HG03558 (cell line): ENCODE data around the gene IQCN.

Experiments used
- ATAC-seq: cut with Tn5 transposase; IDR thresholded peaks from one replicate; pipeline ENCODE4 v1.9.1; 2021; ENCODE audit warnings: moderate number of reproducible peaks; ENCODE audit not compliant: unreplicated experiment; ENCODE audit errors: extremely low read depth

IQCN gene

DNA sequence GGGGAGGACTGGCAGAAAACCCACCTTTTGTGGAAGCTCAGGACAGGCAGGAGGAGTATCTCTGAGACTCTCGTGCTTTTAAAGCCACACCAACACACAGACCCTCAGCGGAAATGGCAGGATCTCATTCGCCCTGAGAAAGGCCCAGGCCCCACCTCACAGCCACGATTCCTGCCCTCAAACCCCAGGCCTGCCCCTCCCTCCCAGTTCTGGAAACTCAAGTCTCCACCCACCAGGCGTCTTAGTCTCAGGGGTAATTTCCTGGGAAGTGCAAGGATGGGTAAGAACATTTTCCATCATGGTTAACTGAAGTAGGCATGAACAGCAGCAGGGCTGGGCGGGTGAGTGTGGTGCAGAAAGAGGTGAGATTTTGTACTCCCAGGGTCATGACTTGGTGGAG lies 40.1 kb downstream of the IQCN start:
- no peak for ATAC-seq

GRCh38 chr19:18233224-18233825 lies 40.9 kb downstream of the IQCN start:
- ATAC-seq, result no peak

- ATAC-seq, result no peak
These were observed 41.6 kb downstream of the IQCN start for GRCh38 chr19:18232540-18233223.

DNA sequence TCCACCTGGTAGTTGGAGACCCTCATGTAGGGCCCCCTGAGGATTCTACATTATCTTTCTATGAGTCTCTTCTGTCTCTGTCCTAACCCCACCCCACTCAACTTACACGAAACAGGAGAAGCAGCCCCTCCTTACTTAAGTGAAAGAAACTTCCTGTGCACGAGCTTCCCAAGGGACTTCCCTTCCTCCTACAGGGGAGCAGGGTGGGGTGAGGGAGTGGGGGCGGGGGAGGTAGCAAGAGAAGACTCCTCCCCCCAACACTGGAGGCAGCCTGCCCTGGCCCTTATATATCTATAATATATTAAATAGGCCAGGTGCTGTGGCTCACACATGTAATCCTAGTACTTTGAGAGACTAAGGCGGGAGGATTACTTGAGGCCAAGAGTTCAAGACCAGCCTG lies 42.5 kb downstream of the IQCN start:
- ATAC-seq, result no peak

DNA sequence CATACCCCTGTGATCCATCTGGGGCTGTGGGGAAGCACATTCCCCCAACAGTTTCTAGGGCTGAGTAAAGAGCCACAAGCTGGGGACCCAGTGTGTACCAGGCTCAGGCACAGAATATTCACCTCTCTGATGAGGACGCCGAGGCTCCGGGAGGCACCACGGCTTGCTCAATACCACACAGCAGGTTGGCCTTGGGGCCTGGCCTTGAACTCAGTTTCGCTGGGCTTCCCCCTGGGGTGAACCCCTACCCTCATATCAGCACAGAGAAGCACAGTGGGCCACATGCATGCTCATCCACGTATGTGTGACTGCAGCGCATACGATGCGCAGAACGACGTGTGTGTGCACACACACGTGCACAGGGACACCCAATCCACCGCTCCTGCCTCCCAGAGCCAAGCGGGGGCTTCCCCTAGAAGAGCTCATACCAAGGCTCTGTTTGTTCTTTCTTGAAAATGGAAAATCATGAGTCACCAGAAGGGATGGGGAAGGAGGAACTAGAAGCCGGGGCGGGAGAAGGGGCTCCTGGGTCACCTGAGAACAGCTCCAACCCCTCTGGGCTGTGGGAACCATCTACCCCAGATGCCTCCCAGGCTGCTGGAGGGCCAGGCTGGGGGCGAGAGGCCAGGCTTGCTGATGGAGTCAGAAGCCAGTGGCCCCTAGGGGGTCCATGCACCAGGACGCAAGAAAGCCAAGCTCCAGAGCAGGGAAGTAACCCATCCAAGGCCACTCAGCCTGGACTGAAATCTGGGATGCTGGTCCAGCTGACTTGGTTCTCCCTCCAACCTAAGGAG lies 43.1 kb downstream of the IQCN start:
- no peak for ATAC-seq

DNA sequence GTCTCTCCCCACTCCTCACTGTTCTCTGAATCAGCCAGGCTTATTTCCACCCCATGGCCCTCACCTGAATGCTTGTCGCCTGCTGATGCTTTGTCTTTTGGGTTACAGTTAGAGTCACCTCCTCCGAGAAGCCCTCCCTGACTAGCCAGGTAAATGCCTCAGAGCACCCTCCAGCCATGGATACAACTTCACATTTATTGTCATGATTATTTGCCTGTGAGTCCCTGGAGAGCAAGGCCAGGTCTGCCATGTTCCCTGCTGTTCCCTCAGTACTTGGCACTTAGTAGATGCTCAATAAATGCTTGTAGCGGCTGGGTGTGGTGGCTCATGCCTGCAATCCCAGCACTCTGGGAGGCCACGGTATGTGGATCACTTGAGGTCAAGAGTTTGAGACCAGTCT lies 44.3 kb downstream of the IQCN start:
- ATAC-seq, result no peak

DNA sequence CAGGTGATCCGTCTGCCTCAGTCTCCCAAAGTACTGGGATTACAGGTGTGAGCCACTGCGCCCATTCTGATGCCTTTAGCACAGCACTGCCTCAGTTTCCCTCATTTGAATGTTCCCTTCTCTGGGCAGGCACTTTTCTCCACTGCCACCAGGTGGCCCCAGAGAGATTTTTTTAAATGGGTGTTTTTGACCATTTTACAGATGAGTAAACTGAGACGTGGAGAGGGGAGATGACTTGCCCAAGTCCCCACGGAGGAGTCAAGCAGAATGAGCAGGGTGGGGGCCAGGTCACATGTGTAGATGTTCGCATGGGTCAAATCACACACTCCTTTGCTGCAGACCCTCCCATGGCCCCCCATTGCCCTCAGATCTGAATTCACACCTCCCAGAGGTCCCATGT lies 44.8 kb downstream of the IQCN start:
- ATAC-seq, result no peak

DNA sequence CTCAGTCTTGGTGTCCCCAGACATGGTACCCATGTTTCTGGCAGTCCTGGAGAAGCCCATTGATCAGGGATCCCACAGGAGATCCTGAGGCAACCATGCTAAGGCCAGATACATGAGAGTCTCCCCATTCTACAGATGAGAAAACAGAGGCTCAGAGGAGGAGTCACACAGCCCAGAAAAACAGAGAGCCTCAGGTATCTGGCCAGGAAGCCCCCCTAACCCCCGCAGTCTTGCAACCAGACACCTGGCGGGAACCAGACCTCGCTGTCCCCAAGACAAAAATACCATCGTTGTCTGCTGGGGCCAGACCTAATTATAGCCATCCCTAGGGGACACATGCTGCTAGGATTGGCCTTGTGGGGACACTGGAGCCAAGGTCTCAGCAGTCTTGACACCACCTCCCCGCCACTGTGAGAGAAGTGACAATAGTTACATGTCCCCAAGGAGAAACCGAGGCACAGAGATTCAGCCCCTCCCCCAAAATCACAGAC lies 46.4 kb downstream of the IQCN start:
- no peak for ATAC-seq

DNA sequence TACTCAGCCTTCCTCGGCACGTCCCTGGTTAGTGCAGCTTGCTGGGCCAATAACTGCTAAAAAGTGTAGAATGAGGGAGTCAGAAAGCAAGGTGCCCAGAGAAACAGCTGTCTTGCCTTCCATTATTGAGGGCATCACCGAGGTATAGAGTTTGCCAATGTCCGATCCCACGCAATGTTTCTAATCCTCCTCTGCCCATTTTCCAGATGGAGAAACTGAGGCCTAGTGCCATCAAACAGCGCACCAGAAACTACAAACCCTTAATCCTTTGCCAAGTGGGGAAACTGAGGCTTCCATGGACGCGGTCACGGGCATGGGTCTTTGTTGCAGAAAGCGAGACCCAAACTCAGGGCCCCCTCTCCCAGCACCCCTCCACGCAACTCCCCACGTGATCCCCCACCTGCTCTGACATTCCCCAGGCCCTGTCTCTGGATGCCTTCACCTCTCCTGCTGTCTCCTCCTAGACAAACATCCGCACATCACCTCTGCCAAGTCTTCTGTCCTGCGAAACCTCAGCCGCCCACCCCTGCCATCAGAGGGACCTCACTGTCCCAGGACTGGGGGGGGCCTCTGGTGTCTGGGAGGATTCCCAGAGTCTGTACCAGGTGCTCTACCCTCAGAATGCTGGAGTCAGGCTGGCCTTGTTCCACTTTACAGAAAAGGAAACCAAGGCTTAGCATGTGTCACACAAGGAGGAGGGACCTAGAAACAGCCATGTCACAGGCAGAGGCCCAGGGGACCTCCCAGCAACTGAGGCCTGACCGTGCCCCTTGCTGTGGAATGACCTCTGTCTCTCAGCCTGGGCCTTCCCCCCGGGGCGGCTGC lies 47.1 kb downstream of the IQCN start:
- ATAC-seq, result no peak

DNA sequence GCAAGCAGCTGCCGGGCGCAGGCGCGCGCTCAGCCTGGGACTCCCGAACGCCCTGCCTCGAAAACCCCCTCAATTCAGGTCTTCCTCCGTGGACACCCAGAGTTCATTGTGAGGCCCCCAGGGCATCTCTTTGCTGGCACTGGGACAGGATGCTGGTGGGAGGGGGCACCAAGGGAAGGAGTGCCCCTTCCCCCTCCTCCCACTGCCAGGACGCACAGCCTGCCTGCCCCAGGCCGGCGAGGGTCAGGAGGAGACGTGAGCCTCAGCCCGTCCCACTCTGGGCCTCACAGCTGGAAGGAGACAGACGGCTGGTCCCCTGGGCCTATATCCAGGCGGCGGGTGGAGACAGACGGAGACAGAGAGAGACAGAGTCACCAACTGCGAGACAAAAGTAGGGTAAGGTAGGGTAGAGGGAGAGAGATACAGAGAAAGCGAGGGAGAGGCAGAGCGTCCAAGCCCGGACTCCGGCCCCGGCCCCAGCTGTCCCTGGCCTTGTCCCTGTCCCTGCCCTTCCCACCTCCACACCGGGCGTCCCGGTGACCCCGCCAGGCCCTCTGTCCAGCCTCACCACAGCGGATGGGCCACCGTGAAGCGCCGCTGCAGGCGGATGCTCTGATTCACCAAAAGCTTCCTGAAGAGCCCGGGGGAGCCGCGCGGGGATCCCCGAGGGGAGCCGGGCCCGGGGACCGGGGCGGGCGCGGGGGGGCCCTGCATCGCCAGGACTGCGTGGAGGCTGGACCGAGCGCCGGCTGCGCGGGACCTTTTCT lies 48.4 kb downstream of the IQCN start, which contains the start of gene PDE4C:
PDE4C (minus strand) TSS at position 737 of the 767 bp plus-strand sequence; CDS start at position 714, 23 bp downstream.
- no peak for ATAC-seq

DNA sequence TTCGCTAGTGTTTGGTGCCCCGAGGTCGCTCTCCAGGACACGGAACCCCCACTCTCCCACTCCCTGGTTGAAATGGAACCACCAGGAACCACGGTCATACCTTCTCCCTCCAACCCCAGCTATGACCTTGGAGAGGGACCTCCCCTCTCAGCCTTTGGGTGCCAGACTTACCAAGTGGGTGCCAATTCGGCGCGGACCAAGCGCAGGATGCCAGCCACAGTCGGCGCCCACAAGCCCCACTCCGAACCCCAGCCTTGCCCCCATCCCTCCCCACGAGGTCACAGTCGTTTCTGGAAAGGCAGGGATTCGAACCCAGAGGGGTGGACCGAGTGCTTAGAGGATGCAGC lies 48.9 kb downstream of the IQCN start:
- no peak for ATAC-seq

- peak; percentile 80 for ATAC-seq
These were observed 49.5 kb downstream of the IQCN start for GRCh38 chr19:18224525-18225354.

DNA sequence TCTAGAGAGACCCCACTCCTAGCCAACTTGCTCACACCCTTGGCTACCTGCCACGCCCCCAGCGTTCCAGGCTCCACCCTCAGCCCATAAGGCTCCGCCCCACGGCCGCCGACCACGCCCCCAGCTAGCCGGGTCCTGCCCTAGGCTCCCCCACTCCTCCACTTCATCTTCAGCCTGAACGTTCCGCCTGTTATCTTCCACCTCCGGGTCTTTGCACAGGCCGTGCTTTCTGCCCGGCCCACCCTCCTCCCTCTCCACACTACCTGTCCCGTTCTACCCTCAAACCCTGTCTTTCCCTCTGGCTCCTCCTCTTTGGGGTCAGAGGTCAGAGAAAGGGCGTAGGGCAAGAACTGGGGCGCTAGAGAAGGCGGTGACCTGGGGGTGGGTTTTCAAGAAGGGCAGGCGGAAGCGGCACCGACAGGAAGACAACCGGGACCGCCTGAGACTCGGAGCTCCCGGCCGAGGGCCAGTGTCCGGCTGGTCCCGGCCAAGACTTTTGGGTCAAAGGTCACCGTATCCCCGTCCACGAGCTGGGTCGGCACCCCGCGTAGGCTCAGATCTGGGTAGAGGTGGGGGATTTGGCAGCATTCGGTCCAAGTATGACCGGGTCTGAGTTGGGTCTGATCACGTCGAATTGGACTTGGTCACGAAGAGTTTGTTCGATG lies 50.3 kb downstream of the IQCN start:
- ATAC-seq, result no peak

DNA sequence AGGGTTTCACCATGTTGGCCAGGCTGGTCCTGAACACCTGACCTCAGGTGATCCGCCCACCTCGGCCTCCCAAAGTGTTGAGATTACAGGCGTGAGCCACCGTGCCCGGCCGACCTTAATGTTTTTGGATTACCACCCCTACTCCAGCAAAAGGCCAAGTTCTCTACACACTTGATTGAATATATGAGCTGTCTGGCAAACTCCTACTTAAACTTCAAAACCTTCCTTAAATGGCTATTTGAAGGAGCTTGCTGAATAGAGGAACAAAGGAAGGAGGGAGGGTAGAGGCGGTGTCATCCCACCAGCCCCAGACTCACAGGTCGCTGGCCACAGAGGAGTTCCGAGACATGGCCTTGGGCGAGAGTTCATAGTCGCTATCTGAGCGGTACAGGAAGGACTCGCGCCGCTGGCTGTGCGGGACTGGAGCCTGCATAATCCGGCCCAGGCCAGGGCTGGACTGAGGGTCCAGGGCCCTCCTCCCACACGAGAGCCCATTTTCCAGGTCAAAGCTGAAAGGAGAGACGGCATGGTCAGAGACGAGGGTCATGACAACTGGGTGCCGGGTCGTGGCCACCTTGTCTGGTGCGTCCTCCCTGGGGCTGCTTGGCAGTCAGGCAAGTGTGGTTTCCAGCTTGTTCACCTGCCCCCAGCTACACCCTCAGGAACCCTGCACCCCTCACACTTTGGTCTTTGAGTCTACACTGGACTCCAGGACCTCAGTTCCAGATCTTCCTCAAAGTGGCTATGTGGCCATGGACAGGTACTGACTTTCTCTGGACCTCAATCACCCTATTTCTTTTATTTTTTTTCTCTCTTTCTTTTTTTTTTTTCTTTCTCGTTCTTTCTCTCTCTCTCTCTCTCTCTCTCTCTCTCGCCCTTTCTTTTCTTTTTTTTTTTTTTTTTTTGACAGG lies 52.2 kb downstream of the IQCN start:
- no peak for ATAC-seq

GRCh38 chr19:18220632-18221275 lies 53.5 kb downstream of the IQCN start:
- ATAC-seq, result no peak

- no peak for ATAC-seq
These were observed 54.2 kb downstream of the IQCN start for GRCh38 chr19:18219911-18220631.
